ENCODE results near the gene NYAP1.

The NYAP1 gene

GRCh38 chr7:100472854-100473499, 10.8 kb upstream of the NYAP1 start:
- TF ChIP-seq CTCF (IDR thresholded peaks at IDR 0.05) = no peak
- Mint-ChIP-seq H3K36me3 (ENCODE audit: low read depth) (peaks cover 8% of the 10 kb centered on the region), H3K4me3 (peak overlapping the region; percentile 17), H3K4me1 (peaks cover 36% of the 10 kb centered on the region), H3K27ac (no peak overlapping the region), H3K9me3 (no peaks in the 10 kb centered on the region), H3K27me3 (ENCODE audit: low read depth, poor library complexity) (no peaks in the 10 kb centered on the region)
- DNase-seq = no peak

- Mint-ChIP-seq H3K4me1 (peaks cover 41% of the 10 kb centered on the region), H3K36me3 (ENCODE audit: low read depth) (peaks cover 8% of the 10 kb centered on the region), H3K4me3 (peak overlapping the region; percentile 98), H3K27me3 (ENCODE audit: low read depth, poor library complexity) (peaks cover 6% of the 10 kb centered on the region), H3K9me3 (no peaks in the 10 kb centered on the region), H3K27ac (peak overlapping the region; percentile 93)
- no peak for TF ChIP-seq CTCF (IDR thresholded peaks at IDR 0.05)
- peak; percentile 47 for DNase-seq
Observed at GRCh38 chr7:100475549-100475948, 8.2 kb upstream of the NYAP1 start.

- H3K4me1 Mint-ChIP-seq = peaks cover 47% of the 10 kb centered on the region
- peaks cover 8% of the 10 kb centered on the region for H3K36me3 Mint-ChIP-seq (ENCODE audit: low read depth)
- peak overlapping the region; percentile 98 for H3K4me3 Mint-ChIP-seq
- H3K27ac Mint-ChIP-seq = peak overlapping the region; percentile 93
- TF ChIP-seq CTCF (IDR thresholded peaks at IDR 0.05) = no peak
- no peak for DNase-seq
- H3K27me3 Mint-ChIP-seq (ENCODE audit: low read depth, poor library complexity) = peaks cover 9% of the 10 kb centered on the region
- no peaks in the 10 kb centered on the region for H3K9me3 Mint-ChIP-seq
Observed at GRCh38 chr7:100476101-100476780, 7.5 kb upstream of the NYAP1 start.

- no peak for DNase-seq
- H3K27me3 Mint-ChIP-seq (ENCODE audit: low read depth, poor library complexity) = peaks cover 9% of the 10 kb centered on the region
- peaks cover 56% of the 10 kb centered on the region for H3K4me1 Mint-ChIP-seq
- peak overlapping the region; percentile 41 for H3K27ac Mint-ChIP-seq
- H3K9me3 Mint-ChIP-seq = no peaks in the 10 kb centered on the region
- no peak for TF ChIP-seq CTCF (IDR thresholded peaks at IDR 0.05)
- H3K4me3 Mint-ChIP-seq = peak overlapping the region; percentile 98
- H3K36me3 Mint-ChIP-seq (ENCODE audit: low read depth) = peaks cover 4% of the 10 kb centered on the region
Observed at GRCh38 chr7:100476903-100477870, 6.5 kb upstream of the NYAP1 start.

GRCh38 chr7:100477871-100478267, 5.9 kb upstream of the NYAP1 start:
- Mint-ChIP-seq H3K4me1 (peaks cover 60% of the 10 kb centered on the region), H3K9me3 (no peaks in the 10 kb centered on the region), H3K36me3 (ENCODE audit: low read depth) (peaks cover 4% of the 10 kb centered on the region), H3K4me3 (peak overlapping the region; percentile 98), H3K27ac (peak overlapping the region; percentile 96), H3K27me3 (ENCODE audit: low read depth, poor library complexity) (peaks cover 9% of the 10 kb centered on the region)
- DNase-seq = peak; percentile 34
- TF ChIP-seq CTCF (IDR thresholded peaks at IDR 0.05) = no peak
